Activated effector memory CD4-positive, alpha-beta T cell treated with Interleukin-2 at 50 U/mL for 16 hours (primary cell): ENCODE data around the gene EPB41L4B.
"Not testable (repeated sequence)": the region's sequence is repeated elsewhere in the genome, so short reads cannot be mapped to it uniquely, and the experiment has no call there.

Experiments used
- DNase-seq: peaks from one replicate; pipeline ENCODE4 v3.0.0-alpha.2; 2020

Gene EPB41L4B

GRCh38 chr9:109156708-109157107, 164.2 kb downstream of the EPB41L4B start:
- DNase-seq, result no peak

GRCh38 chr9:109150925-109151545, 169.8 kb downstream of the EPB41L4B start:
- no peak for DNase-seq

GRCh38 chr9:109149722-109150121, 171.1 kb downstream of the EPB41L4B start:
- no peak for DNase-seq

- no peak for DNase-seq
Observed at GRCh38 chr9:109149089-109149488, 171.8 kb downstream of the EPB41L4B start.

- DNase-seq, result no peak
Observed at GRCh38 chr9:109145051-109145450, 175.8 kb downstream of the EPB41L4B start.

GRCh38 chr9:109143881-109144562, 176.8 kb downstream of the EPB41L4B start:
- no peak for DNase-seq

- DNase-seq, result no peak
Observed at GRCh38 chr9:109141375-109141774, 179.5 kb downstream of the EPB41L4B start.

- DNase-seq, result no peak
Observed at GRCh38 chr9:109139851-109140250, 181.0 kb downstream of the EPB41L4B start.

GRCh38 chr9:109138421-109138820, 182.4 kb downstream of the EPB41L4B start:
- DNase-seq, result no peak

- DNase-seq, result no peak
Observed at GRCh38 chr9:109134167-109134578, 186.7 kb downstream of the EPB41L4B start.

- DNase-seq, result no peak
Observed at GRCh38 chr9:109133533-109133932, 187.3 kb downstream of the EPB41L4B start.

GRCh38 chr9:109132567-109133021, 188.3 kb downstream of the EPB41L4B start:
- DNase-seq, result no peak

GRCh38 chr9:109129470-109130197, 191.2 kb downstream of the EPB41L4B start:
- no peak for DNase-seq

GRCh38 chr9:109126671-109127070, 194.2 kb downstream of the EPB41L4B start:
- DNase-seq, result not testable (repeated sequence)

- no peak for DNase-seq
Observed at GRCh38 chr9:109124121-109124520, 196.7 kb downstream of the EPB41L4B start.

GRCh38 chr9:109122726-109123621, 197.9 kb downstream of the EPB41L4B start:
- no peak for DNase-seq
